CD4-positive, CD25-positive, alpha-beta regulatory T cell (primary cell): ENCODE measurements around the gene TOR1A. TPM values are rescaled to one million over a fixed set of nuclear protein-coding genes. Genes with fewer than 3 reads are reported as not detected.

Experiments used
- ATAC-seq, 2 donors: fragments of 150-1000 bp; cut with Tn5 transposase; one replicate each; pipeline ENCODE4 v1.10.0; 2021; ENCODE audit warnings: low read depth in 2 of 2, moderate number of reproducible peaks in 2 of 2, moderate library complexity in 1 of 2
- DNase-seq, 3 donors: peaks; one replicate each; pipeline versions ENCODE4 v3.0.0 to v3.0.0-alpha.2; 2012 to 2022; ENCODE audit warnings: mixed read lengths in 1 of 3
- H3K27ac ChIP-seq: one replicate; pipeline ENCODE4 v1.7.0; 2013; ENCODE audit warnings: mild to moderate bottlenecking, low read length; ENCODE audit not compliant: insufficient read depth, poor library complexity, severe bottlenecking
- H3K27me3 ChIP-seq: one replicate; pipeline ENCODE4 v1.7.0; 2013; ENCODE audit warnings: low read length; ENCODE audit not compliant: control insufficient read depth, insufficient read depth
- H3K36me3 ChIP-seq: one replicate; pipeline ENCODE4 v1.7.0; 2013; ENCODE audit warnings: mild to moderate bottlenecking, low read length, moderate library complexity; ENCODE audit not compliant: control insufficient read depth, insufficient read depth
- H3K4me1 ChIP-seq: 2 replicates; pipeline ENCODE4 v1.7.0; 2013; ENCODE audit warnings: mild to moderate bottlenecking, low read length; ENCODE audit not compliant: insufficient read depth, control insufficient read depth, poor library complexity, severe bottlenecking
- H3K4me3 ChIP-seq: one replicate; pipeline ENCODE4 v1.7.0; 2013; ENCODE audit warnings: low read depth, mild to moderate bottlenecking, low read length, moderate library complexity
- H3K9me3 ChIP-seq, 2 experiments: 1 replicate in 1 of 2; 2 replicates in 1 of 2; pipeline ENCODE4 v1.7.0; 2013; ENCODE audit warnings: low read length in 2 of 2, mild to moderate bottlenecking in 1 of 2, moderate library complexity in 1 of 2; ENCODE audit not compliant: control insufficient read depth in 2 of 2
- H3K27ac Mint-ChIP-seq, 3 donors: one replicate each; pipeline ENCODE4 v1.8.0; 2020 to 2022; ENCODE audit warnings: mild to moderate bottlenecking in 3 of 3, mixed read lengths in 3 of 3, moderate library complexity in 2 of 3
- H3K27me3 Mint-ChIP-seq: one replicate; pipeline ENCODE4 v1.8.0; 2022; ENCODE audit warnings: mild to moderate bottlenecking, mixed read lengths
- H3K36me3 Mint-ChIP-seq: one replicate; pipeline ENCODE4 v1.8.0; 2020; ENCODE audit warnings: mixed read lengths
- H3K4me1 Mint-ChIP-seq, 4 donors: one replicate each; pipeline ENCODE4 v1.8.0; 2020 to 2022; ENCODE audit warnings: mixed read lengths in 4 of 4, mild to moderate bottlenecking in 1 of 4
- H3K4me3 Mint-ChIP-seq, 4 donors: one replicate each; pipeline ENCODE4 v1.8.0; 2020 to 2022; ENCODE audit warnings: mild to moderate bottlenecking in 4 of 4, mixed read lengths in 4 of 4, moderate library complexity in 3 of 4
- H3K9me3 Mint-ChIP-seq, 7 donors: one replicate each; pipeline ENCODE4 v1.8.0; 2020 to 2022; ENCODE audit warnings: mixed read lengths in 7 of 7, mild to moderate bottlenecking in 3 of 7, moderate library complexity in 2 of 7
- polyA plus RNA-seq, 4 donors: library from polyadenylated mRNA; unstranded; fragments of 300-500 nt; fragmentation: Illumina TruSeq; gene quantifications; one replicate each; pipeline ENCODE4 v1.2.3, GENCODE V29; 2021
- total RNA-seq: library from RNA; stranded (reverse); gene quantifications from one replicate; pipeline ENCODE4 v1.2.3, GENCODE V29; 2022

TOR1A gene
- total and polyA plus RNA-seq, 5 donors from 2014 or later = 19.3 to 72.7 (median 66.9) TPM

GRCh38 chr9:129866394-129867135 is 42.6 kb upstream of the TOR1A start:
- Histone ChIP-seq H3K4me1 (peaks cover 96% of the 10 kb centered on the region), H3K36me3 (peaks cover 5% of the 10 kb centered on the region), H3K27me3 (no peaks in the 10 kb centered on the region), H3K27ac (peak overlapping the region; percentile 94), H3K4me3 (no peak overlapping the region), H3K9me3 (no peaks in the 10 kb centered on the region)
- Mint-ChIP-seq H3K4me1 (peaks cover 21 to 91% (median 56%) of the 10 kb centered on the region in 4 donors), H3K27ac (peak overlapping the region; percentile 85 to 96 (median 95)), H3K4me3 (peak overlapping the region; percentile 52 to 85 (median 76)), H3K27me3 (no peaks in the 10 kb centered on the region), H3K9me3 (peaks cover 0 to 1% (median 0%) of the 10 kb centered on the region in 7 donors), H3K36me3 (peaks cover 30% of the 10 kb centered on the region)
- DNase-seq = peak; percentile 53 to 82 (median 68)
- no peak for ATAC-seq

- Mint-ChIP-seq H3K4me3 (peak overlapping the region; percentile 43 to 85 (median 65)), H3K9me3 (peaks cover 0 to 1% (median 0%) of the 10 kb centered on the region in 7 donors), H3K36me3 (peaks cover 29% of the 10 kb centered on the region), H3K27ac (peak overlapping the region; percentile 85 to 95 (median 87)), H3K27me3 (no peaks in the 10 kb centered on the region), H3K4me1 (peaks cover 19 to 91% (median 56%) of the 10 kb centered on the region in 4 donors)
- no peaks in the 10 kb centered on the region for H3K27me3 ChIP-seq
- ATAC-seq = no peak
- peak overlapping the region; percentile 94 for H3K27ac ChIP-seq
- no peaks in the 10 kb centered on the region for H3K9me3 ChIP-seq
- peaks cover 13% of the 10 kb centered on the region for H3K36me3 ChIP-seq
- DNase-seq = no peak
- peaks cover 100% of the 10 kb centered on the region for H3K4me1 ChIP-seq
- H3K4me3 ChIP-seq = no peak overlapping the region
Observed at GRCh38 chr9:129865668-129866320, 41.9 kb upstream of the TOR1A start.

- no peak for ATAC-seq
- Histone ChIP-seq H3K27me3 (no peaks in the 10 kb centered on the region), H3K4me3 (peak overlapping the region; percentile 37), H3K27ac (peak overlapping the region; percentile 94), H3K4me1 (peaks cover 97% of the 10 kb centered on the region), H3K9me3 (no peaks in the 10 kb centered on the region), H3K36me3 (peaks cover 17% of the 10 kb centered on the region)
- H3K27ac Mint-ChIP-seq = peak overlapping the region; percentile 21 to 95 (median 85)
- H3K9me3 Mint-ChIP-seq = peaks cover 0 to 1% (median 0%) of the 10 kb centered on the region in 7 donors
- peak overlapping the region; percentile 29 to 85 (median 74) for H3K4me3 Mint-ChIP-seq
- peaks cover 16 to 86% (median 54%) of the 10 kb centered on the region in 4 donors for H3K4me1 Mint-ChIP-seq
- peak in 2 of 3 donors; percentile 61 to 75 for DNase-seq
- H3K27me3 Mint-ChIP-seq = no peaks in the 10 kb centered on the region
- peaks cover 28% of the 10 kb centered on the region for H3K36me3 Mint-ChIP-seq
Observed at GRCh38 chr9:129864991-129865647, 41.2 kb upstream of the TOR1A start.

DNA sequence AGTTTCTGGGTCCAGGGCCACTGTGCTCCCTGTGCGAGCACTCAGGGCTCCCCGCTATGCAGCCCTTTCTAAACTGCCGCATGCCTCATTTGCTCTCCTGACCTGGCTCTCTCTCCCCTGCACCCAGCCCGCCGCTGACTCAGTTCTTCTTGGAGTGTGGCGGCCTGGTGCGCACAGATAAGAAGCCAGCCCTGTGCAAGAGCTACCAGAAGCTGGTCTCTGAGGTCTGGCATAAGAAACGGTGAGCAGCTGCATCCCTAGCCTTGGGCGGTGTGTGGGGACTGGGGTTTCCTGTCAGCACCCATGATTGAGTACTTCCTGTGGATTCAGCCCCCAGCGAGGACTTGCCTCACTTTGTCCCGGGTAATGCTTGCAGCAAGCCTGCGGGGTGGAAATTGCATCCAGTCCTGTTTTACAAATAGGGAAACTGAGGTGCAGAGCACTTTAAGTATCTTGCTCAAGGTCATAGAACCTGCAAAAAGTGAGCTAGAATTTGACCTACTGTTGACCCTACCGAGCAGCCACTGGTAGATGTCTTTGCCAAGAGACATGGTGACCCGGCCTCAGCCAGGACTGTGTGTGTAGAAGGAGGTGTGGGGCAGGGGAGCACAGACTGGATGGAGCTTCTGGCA is 39.2 kb upstream of the TOR1A start:
- ATAC-seq (peak; percentile 80 to 83), DNase-seq (peak; percentile 56 to 91 (median 62))
- Mint-ChIP-seq H3K36me3 (peaks cover 33% of the 10 kb centered on the region), H3K4me1 (peaks cover 11 to 72% (median 48%) of the 10 kb centered on the region in 4 donors), H3K27me3 (no peaks in the 10 kb centered on the region), H3K27ac (peak overlapping the region; percentile 95 to 96 (median 95)), H3K4me3 (peak overlapping the region; percentile 49 to 74 (median 72)), H3K9me3 (peaks cover 0 to 1% (median 0%) of the 10 kb centered on the region in 7 donors)
- peak overlapping the region; percentile 3 for H3K4me3 ChIP-seq
- peaks cover 77% of the 10 kb centered on the region for H3K4me1 ChIP-seq
- peaks cover 25% of the 10 kb centered on the region for H3K36me3 ChIP-seq
- no peaks in the 10 kb centered on the region for H3K27me3 ChIP-seq
- H3K27ac ChIP-seq = peak overlapping the region; percentile 94
- no peaks in the 10 kb centered on the region for H3K9me3 ChIP-seq

- ATAC-seq (no peak), DNase-seq (no peak)
- Mint-ChIP-seq H3K36me3 (peaks cover 35% of the 10 kb centered on the region), H3K4me1 (peaks cover 7 to 57% (median 39%) of the 10 kb centered on the region in 4 donors), H3K9me3 (no peaks in the 10 kb centered on the region), H3K4me3 (peak overlapping the region in 1 of 4 donors; percentile 40), H3K27me3 (no peaks in the 10 kb centered on the region), H3K27ac (peak overlapping the region; percentile 38 to 91 (median 79))
- no peak overlapping the region for H3K4me3 ChIP-seq
- H3K9me3 ChIP-seq = no peaks in the 10 kb centered on the region
- H3K36me3 ChIP-seq = peaks cover 41% of the 10 kb centered on the region
- H3K27ac ChIP-seq = peak overlapping the region; percentile 56
- no peaks in the 10 kb centered on the region for H3K27me3 ChIP-seq
- H3K4me1 ChIP-seq = peaks cover 60% of the 10 kb centered on the region
Observed at GRCh38 chr9:129861447-129861827, 37.5 kb upstream of the TOR1A start.

DNA sequence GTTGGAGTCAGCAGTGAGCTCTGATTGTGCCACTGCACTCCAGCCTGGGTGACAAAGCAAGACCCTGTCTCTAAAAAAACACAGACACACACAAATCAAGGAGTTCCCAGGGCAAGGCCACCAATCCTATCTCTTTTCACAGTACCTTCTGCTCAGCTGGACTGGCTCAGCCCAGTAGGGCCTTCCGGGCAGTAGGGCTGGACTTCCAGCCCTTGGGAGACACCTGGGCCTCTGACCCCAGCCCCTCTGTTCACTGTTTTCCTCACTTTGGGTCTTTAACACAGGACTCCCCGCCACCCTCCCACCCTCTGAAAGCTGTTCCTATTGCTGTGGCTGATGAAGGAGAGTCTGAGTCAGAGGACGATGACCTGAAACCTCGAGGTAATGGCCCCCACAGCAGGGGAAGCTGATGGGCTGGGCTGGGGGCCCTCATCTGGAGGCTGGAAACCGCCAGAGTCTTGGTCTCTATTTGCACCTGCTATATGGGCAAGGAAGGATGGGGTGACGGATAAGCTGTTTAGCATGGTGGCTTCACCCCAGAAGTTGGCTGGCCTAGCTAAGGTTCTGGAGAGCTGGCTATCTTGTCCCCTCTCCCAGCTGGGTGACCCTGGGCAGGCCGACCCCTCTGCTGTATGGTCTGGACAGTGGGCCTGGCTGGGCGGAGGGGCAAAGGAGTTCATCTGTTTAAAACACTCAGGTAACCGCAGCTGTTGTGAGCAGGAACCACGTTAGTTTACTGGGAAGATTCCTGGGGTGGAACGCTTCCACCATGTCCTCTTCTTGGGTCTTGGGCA is 36.9 kb upstream of the TOR1A start:
- H3K36me3 Mint-ChIP-seq = peaks cover 39% of the 10 kb centered on the region
- Histone ChIP-seq H3K27ac (peak overlapping the region; percentile 56), H3K4me1 (peaks cover 54% of the 10 kb centered on the region), H3K9me3 (no peaks in the 10 kb centered on the region), H3K36me3 (peaks cover 46% of the 10 kb centered on the region), H3K27me3 (no peaks in the 10 kb centered on the region), H3K4me3 (no peak overlapping the region)
- H3K9me3 Mint-ChIP-seq = no peaks in the 10 kb centered on the region
- ATAC-seq (no peak), DNase-seq (peak in 1 of 3 donors; percentile 28)
- H3K4me3 Mint-ChIP-seq = no peak overlapping the region
- H3K27me3 Mint-ChIP-seq = no peaks in the 10 kb centered on the region
- peaks cover 6 to 52% (median 34%) of the 10 kb centered on the region in 4 donors for H3K4me1 Mint-ChIP-seq
- H3K27ac Mint-ChIP-seq = peak overlapping the region; percentile 74 to 91 (median 89)
